HG03469 (cell line): ENCODE data around the gene SIGLEC5.

ENCODE experiments used
- ATAC-seq: cut with Tn5 transposase; IDR thresholded peaks from one replicate; pipeline ENCODE4 v1.9.1; 2021; ENCODE audit warnings: mild to moderate bottlenecking, moderate library complexity, moderate number of reproducible peaks; ENCODE audit not compliant: unreplicated experiment

The SIGLEC5 gene

DNA sequence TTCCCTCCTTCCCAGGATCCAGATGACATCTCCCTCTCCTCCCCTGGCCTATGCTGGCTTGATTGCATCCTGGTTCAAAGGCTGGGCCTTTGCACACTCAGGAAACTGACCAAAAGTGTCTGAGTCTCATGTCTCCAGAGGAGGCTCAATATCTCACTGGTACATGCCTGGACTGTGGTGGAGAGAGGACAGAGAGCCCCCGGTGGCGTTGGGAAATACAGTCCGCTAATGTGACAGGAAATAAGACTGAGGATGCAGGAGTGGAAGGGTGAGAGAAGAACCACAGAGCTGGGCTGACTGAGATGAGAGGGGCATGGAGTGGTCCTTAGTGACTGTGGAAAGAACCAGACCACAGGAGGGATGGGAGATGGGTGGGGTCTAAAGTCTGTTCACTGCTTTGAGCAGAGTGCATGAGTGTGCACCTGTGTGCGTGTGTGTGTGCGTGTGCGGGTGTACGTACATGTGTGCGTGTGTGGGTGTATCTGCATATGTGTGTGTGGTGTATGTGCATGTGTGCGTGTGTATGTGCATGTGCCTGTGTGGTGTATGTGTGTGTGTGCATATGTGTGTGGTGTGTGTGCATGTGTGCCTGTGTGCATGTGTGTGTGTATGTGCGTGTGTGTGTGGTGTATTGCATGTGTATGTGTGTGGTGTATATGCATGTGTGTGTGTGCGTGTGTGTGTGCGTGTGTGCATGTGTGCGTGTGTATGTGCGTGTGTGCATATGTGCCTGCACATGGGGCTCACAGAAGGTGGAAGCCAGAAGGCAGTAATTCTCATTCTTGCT lies 1.9 kb downstream of the SIGLEC5 start:
- no peak for ATAC-seq

DNA sequence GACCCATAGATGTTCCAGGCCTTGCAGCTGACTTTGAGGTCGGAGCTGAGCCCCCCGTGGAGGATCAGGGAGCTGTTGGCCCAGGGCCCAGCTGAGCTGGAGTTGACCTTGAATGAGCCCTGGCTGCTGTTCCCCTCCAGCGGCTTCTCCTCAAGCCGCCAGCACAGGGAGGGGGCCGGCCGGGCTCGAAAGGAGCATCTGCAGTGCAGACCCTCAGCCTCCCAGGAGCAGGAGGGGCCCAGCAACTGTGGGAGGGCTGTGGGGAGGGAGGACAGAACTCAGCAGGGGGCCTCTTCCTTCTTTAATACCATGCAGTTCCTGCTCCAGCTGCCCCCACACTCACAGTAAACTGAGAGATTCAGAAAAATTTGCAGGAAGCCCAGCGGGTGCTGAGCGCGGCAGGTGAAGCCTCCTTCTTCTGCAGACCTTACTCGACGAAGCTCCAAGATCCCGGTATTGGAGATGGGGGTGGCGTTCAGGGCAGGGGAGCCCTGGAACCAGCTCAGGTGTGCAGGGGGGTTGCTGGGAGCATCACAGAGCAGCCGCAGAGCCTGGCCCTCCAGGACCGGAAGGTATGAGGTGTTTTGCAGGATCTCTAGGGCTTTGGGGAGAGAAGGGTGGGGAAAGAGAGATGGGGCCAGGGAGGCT lies 2.6 kb downstream of the SIGLEC5 start:
- no peak for ATAC-seq

DNA sequence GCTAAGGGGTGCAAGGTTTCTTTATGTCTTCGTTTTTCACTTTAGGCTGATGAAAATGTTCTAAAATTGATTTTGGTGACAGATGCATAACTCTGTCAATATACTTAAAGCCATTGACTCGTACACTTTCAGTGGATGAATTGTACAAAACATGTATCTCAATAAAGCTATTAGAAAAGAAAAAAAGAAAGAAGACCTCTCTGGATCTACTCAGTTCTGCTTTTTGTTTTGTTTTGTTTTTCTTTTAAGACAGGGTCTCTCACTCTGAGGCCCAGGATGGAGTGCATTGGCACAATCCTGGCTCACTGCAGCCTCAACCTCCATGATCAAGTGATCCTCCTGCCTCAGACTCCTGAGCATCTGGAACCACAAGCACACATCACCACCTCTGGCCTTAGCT lies 3.5 kb downstream of the SIGLEC5 start:
- no peak for ATAC-seq

DNA sequence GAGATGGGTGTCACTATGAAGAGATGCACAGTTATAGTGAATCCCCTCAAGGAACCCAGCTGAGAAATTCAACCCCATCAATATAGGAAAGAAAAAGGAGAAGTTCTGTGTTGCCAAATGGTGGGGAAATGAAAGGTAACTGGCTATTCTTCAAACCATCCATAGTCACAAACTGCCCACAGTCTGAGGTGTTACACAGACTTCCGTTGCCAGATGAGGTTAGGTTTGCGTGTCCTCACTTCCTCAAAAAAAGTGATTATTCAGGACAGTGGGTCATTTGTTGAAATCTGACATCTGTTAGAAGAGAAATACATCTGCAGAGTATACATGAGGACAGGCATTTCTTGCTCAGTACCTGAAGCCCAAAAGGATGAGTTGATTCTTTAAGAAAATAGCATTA lies 9.0 kb downstream of the SIGLEC5 start:
- ATAC-seq: no peak

DNA sequence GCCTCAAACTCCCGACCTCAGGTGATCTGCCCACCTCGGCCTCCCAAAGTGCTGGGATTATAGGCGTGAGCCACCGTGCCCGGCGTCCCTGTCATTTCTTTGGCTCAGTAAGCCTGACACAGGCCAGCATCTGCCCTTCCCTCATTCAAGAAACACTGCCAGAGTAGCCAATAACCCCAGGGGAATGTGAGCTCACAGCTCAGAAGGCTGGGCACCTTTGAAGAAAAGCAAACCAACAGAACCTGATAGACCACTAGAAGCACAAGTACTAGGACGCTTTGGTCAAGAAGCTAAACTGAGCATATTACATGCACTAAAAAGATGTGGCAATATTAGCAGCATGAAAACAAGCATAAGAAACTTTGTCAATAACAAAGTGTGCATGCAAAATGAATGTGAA lies 14.2 kb downstream of the SIGLEC5 start:
- no peak for ATAC-seq

DNA sequence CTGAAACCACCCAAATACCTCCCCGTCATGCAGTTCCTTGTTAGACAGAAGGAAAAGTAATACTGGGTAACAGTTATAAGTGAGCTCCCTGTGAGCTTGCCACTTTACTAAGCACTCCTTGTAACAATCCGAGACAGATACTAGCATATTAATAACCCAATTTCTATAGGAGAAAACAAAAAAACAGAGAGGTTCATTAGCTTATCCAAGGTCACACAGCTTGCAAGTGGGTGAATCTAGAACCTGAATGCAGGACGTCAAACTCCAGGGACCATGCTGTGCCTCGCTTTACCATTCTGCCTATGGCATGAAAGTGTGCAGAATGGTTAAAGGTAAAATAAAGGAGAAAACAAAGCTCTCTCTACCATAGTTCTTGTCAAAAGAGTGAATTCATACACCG lies 15.4 kb downstream of the SIGLEC5 start:
- ATAC-seq: no peak

DNA sequence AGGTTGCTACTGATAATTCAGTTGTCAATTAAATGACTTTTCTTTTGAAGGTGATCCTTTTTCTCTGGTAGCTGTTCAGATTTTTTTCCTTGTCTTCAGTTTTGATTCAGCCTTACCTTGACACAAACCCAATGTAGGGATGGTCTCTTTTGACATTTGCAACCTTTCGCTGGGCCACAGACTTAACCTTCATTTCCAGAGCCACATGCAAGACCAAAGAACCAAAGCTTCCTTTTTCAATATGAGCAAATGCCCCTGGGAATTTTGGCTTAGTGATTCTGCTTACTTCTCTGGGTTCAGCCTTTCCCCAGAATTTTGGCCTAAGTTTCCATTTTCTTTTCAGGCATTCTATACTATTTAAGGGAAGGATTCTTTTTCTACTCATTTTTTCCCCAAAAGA lies 19.6 kb downstream of the SIGLEC5 start:
- ATAC-seq: no peak

DNA sequence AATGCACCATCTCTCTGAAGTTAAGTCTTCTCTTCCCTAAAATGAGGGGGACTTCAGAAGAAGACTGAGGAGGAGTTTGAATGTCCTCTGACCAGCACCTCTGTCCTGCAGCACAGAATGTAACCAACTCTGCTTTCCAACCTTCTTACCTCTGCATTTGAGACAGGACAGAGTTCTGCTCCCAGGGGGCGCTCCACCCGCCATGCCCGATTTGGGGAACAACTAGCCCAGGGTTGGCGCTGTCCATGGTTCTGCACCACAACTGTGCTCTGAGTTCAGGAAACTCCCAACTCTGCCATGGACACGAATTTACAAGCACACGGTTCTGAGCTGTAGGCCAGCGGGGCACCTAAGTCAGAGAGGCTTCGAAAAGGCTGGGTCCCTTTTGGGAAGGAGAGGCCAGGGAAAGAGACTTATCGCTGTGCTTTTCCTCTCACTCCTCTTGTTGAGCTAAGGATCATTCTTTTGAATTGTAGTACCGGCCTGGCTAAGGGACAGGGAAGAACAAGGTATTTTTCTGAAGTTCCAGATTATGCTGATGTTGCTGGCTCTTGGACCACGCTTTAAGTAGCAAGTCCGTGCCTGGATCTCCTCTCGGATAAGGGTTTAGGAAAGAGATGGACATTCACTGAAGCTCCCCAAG lies 22.2 kb downstream of the SIGLEC5 start:
- no peak for ATAC-seq

DNA sequence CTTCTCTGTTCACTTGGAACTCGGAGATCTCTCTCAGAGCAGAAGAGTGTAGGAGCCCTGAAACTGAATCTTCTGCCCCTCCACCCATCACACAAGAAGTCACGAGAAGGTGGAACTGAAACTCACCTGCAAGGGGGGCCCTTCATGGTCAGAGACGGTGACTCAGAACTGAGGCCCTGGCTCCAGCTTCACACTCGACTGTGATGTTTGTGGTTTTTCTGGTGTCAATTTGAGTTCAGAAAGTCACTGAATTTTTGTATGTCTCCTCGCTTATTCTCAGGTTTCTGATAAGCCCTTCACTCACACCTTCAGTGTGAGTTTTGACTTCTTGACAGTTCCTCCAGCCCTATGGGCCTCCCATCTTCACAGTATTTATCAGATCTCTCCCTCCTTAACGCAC lies 23.1 kb downstream of the SIGLEC5 start:
- peak; percentile 79 for ATAC-seq

DNA sequence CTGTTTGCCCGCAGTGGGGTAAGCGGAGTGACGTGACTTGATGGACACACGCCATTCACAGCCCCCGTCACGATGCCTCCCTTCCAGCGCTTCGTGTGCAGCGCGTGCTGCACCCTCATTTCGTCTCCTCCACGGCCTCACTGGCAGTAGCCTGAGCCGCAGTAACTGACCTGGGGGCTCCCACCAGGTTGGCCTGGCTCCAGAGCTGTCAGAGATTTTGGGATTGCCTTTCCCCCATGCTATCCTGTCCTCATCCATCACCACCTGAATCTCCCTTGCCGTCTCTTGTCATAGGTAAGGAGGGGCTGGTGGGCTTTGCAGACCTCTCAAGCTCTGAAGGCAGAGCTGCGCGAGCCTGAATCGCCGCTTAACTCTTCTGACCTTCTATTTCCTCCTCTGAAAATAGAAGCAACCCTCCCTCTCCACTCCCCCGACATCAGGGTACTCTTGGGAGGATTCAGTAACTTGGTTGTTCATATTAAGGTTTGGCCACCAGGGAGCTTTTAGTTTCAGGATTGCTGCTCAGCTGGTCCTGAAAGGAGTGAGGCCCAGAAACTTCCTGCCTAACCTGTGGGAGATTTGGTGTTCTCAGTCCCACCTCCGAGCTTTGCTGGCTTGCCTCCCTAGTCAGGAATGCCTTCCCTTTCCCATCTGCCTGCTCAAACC lies 27.9 kb downstream of the SIGLEC5 start:
- ATAC-seq: no peak

DNA sequence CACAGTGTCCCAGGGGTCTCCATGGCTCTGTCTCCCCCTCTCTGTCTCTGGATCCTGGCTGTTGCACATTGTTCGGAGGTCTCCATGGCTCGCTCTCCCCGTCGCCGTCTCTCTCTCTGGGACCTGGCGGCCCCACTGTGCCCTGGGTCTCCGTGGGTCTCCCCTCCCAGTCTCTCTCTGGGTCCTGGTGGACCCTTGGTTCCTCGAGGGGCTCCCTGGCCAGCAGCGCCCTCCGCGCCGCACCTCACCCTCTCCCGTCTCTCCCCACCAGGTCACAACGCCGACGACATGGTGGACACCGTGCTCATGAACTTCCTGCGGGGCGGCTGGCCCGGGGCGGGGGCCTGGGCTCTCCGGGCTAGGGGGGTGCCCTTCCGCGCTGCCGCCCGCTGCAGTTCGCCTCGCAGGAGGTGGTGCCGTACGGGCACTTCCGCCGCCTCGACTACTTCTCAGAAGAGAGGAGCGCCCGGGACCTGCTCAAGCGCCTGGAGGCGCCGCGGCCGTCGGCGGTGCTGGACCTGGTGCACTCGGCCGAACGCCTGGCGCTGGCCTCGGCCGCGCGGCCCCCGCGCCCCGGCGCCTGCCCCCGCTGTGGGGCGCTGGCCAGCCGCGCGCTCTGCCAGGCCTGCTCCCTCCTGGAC lies 29.1 kb downstream of the SIGLEC5 start:
- no peak for ATAC-seq

DNA sequence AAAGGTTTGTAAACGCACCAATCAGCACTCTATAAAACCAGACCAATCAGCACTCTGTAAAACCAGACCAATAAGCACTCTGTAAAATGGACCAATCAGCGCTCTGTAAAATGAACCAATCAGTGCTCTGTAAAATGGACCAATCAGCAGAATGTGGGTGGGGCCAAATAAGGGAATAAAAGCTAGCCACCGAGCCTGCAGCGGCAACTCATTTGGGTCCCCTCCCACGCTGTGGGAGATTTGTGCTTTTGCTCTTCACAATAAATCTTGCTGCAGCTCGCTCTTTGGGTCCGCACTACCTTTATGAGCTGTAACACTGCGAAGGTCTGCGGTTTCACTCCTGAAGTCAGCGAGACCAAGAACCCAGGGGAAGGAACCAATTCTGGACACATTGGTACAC lies 31.1 kb downstream of the SIGLEC5 start:
- ATAC-seq: no peak

DNA sequence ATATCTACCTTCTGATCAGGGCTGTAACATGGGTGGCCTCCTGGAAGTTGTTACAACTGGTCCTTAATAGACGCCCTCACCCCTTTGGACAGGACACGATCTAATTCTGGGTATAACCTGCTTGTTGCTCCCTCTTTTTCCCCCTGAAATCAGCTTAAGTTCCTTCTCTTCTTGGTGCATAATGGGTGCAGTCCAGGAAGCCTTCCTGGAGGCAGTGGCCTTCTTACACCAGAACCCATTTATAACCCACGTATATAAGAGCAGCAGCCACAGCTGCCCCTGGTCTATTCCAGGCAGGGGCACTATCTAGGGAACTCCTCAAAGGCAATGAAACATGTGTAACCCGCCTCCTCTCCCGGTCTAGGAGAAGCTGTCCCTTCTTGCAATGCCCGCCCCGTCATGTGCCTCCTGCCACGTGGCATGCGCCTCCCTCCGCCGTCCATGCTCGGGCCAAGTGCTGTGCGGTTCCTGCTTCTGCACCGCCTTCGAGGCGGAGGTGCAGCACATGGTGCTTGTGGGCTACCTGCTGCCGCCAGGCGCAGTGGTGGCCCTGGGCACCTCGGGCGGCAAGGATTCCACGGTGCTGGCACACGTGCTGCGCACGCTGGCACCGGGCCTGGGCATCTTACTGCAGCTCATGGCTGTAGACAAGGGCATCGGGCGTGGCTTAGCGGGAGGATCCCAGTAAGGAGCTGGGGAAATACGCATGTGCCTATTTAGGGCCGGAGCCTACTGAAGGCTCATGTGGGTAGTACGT lies 31.9 kb downstream of the SIGLEC5 start:
- ATAC-seq: no peak

DNA sequence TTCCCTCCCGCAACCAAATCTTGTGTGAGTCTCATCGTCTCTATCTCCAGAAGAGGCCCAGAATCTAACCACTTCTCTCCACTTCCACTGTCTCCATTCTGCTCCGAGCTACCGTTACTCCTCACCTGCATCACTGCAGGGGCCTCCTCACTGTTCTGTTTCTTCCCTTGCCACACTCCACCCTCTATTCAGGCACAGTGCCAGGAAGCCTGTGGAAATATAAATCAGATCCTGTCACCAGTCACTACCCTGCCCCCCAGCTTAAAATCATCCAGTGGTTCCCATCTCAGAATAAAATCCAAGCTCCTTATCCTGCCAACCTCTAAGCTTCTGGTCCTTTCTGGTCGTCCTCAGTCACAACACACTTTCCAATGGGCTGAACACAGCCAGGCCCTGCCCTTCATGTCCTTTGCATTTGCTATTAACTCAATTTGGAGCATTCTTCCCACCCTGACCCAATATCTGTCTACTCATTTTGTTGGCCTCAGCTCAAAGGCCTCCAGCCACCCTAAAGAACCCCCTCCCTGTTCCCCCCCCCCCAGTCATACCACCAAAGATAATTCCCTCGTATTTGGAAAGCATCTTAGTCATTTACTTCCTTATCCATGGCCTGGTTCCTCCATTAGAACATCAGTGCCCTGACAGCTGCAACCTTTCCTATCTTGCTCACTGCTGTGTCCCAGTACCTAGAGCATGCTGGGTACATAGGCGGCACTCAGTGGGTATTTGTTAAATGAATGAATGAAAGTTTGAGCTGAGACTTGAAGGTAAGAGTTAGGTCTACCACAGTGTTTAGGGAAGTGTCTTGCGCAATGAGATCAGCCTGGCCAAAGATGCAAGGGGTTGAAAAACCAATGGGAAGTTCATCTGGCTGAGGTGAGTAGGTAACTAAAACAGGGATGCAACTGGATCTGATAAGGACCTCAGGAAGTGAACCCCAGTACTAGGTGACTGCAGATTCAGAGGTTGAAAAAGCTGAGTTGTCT lies 34.7 kb downstream of the SIGLEC5 start:
- ATAC-seq: no peak

DNA sequence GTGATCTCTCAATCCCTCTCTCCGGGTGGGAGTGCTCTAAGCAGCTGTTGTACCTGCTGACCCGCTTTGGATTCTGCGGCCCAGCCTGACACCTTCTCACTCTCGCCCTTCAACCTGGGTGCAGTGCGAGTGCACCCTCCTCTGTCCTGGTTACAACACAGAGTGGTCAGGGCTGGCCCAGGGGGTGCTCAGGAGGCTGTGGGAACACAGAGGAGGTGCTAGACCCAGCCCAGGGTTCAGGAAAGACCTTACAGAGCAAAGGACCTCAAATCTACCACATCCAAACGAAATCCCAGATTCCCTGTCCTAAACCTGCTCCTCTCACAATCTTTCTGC lies 35.5 kb downstream of the SIGLEC5 start:
- no peak for ATAC-seq

DNA sequence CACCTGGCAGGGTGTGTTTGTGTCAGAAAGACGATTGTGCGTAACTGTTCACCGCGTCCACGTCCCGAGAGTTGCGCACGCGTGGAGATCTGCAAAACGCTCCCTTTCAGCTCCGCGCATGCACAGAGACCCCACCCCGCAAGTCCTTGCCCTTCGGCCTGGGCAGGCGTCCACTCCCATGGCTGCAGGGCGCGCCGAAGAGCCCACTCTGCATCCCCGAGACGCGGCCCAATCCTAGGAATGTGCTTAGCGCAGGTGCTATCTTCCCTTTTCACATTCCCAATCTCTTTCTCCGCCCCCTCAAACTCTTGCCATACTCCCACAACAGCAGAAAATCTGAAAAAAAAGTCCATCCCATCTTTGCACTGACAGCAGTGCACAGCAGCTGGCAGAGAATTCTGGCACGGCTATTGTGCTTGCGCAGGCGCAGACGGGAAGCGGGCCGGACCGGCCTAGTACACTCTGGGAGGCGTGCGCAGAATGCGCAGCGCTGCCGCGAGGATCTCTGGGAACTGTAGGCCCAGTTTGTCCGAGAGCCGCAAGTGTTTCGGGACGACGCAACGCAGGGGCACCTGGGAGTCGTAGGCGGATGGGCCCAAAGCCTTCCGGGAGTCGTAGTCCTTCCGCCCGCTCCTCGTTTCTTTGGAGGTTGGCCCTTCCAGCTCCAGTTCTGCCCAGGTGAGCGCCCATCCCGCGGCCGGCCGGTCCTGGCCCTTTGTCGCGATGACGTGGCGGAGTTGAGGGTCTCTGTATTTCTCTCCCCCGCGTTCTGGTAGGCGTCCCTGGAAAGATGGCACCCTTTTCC lies 36.0 kb downstream of the SIGLEC5 start:
- ATAC-seq: peak; percentile 92

DNA sequence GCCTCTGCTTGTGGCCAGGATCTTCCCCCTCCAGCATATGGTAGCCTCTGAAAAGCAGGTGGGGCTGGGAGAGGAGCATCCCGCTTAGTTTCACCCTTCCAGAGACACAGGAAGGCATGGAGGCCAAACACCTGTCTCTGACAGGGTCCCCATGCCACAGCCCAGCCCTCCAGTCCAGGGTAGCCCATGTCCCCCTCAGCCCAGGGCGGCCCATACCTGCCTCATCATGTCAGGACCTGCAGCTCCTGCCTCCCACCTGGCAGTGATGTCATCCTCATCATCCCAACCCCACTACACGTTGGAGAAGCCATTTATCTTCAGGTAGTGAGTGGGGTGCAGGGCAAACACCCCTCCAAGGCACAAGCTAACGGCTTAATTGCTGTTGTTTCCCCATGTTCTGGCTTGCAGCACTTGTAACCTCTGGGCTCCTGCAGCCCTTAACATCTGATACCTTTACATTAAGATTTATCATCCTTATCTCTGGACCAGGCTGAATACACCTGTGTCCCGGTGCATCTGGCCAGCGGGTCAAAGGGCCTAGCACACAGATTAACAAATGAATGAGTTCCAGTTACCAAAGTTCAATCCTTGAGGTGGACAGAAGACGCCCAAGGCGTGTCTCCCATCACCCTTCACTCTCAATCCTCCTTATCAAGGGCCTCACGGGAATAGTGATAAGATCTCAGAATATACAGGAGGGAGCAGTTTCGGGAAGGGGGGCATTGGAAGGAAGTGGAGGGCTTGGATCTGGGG lies 36.9 kb downstream of the SIGLEC5 start:
- ATAC-seq: no peak

DNA sequence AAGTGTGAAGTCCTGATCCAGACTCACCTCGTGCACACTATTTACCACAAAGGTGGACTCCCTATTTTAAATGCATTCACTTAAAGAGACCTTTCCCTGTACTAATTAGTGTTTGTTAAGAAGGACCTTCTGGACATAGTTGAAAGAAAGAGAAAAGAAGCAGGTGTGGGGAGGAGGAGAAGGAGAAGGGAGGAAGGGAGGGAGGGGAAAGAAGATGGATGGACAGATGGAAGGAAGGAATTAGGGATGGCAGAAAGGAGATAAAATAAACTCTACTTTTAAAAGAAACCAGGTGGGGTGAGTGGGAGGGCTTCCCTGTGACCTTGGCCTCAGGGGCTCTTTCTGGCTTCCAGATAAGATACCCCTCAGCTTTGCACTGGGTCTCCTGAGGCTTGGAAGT lies 37.7 kb downstream of the SIGLEC5 start:
- ATAC-seq: no peak
